OCI-LY1 (cell line): ENCODE data around the gene ADD2.

ENCODE experiments used
- H2AFZ ChIP-seq: fragments of 200-600 bp; sonication (generic), shearing (Covaris generic); 2 replicates; pipeline ENCODE4 v1.6.0; 2014; ENCODE audit warnings: antibody characterized with exemption, mild to moderate bottlenecking, low read length
- H3F3A ChIP-seq: fragments of 200-600 bp; sonication (generic), shearing (Covaris generic); 2 replicates; pipeline ENCODE4 v1.6.0; 2014; ENCODE audit warnings: mild to moderate bottlenecking, antibody characterized with exemption, low read length, moderate library complexity; ENCODE audit not compliant: insufficient read depth
- H3K27ac ChIP-seq: fragments of 200-600 bp; sonication (generic); 2 replicates; pipeline ENCODE4 v1.5.1; 2014; ENCODE audit warnings: low read length, mixed run types, mild to moderate bottlenecking, low read depth; ENCODE audit not compliant: poor library complexity, severe bottlenecking
- H3K27me3 ChIP-seq: fragments of 200-600 bp; sonication (generic); 2 replicates; pipeline ENCODE4 v1.6.0; 2014; ENCODE audit warnings: antibody characterized with exemption, mild to moderate bottlenecking, low read length, moderate library complexity; ENCODE audit not compliant: insufficient read depth
- H3K36me3 ChIP-seq: fragments of 200-600 bp; sonication (generic); 2 replicates; pipeline ENCODE4 v1.6.1; 2014; ENCODE audit warnings: mild to moderate bottlenecking, antibody characterized with exemption, low read length, moderate library complexity, mixed read lengths; ENCODE audit not compliant: insufficient read depth
- H3K4me1 ChIP-seq: fragments of 200-600 bp; sonication (generic); 2 replicates; pipeline ENCODE4 v1.5.1; 2014; ENCODE audit warnings: mild to moderate bottlenecking, low read length, moderate library complexity; ENCODE audit not compliant: insufficient read depth, severe bottlenecking
- H3K4me2 ChIP-seq: fragments of 200-600 bp; sonication (generic), shearing (Covaris generic); 2 replicates; pipeline ENCODE4 v1.6.1; 2014; ENCODE audit warnings: low read length
- H3K4me3 ChIP-seq: fragments of 200-600 bp; sonication (generic); 2 replicates; pipeline ENCODE4 v1.5.1; 2014; ENCODE audit warnings: low read length, low read depth, mild to moderate bottlenecking, mixed read lengths; ENCODE audit not compliant: poor library complexity, severe bottlenecking
- H3K79me2 ChIP-seq: fragments of 200-600 bp; shearing (Covaris generic); 2 replicates; pipeline ENCODE4 v1.6.1; 2016; ENCODE audit warnings: mixed run types, low read length, mixed read lengths; ENCODE audit not compliant: insufficient read depth
- H3K9ac ChIP-seq: fragments of 200-600 bp; sonication (generic), shearing (Covaris generic); 2 replicates; pipeline ENCODE4 v1.6.1; 2014; ENCODE audit warnings: mild to moderate bottlenecking, low read length, mixed read lengths
- H3K9me2 ChIP-seq: fragments of 200-600 bp; sonication (generic), shearing (Covaris generic); 2 replicates; pipeline ENCODE4 v1.6.1; 2014; ENCODE audit warnings: low read depth, mild to moderate bottlenecking, low read length, mixed read lengths
- H3K9me3 ChIP-seq: fragments of 200-600 bp; shearing (Covaris generic); 2 replicates; pipeline ENCODE4 v1.6.1; 2014; ENCODE audit warnings: low read length, mixed read lengths
- H4K20me1 ChIP-seq: fragments of 200-600 bp; sonication (generic), shearing (Covaris generic); 2 replicates; pipeline ENCODE4 v1.6.0; 2016; ENCODE audit warnings: mild to moderate bottlenecking, low read length; ENCODE audit not compliant: insufficient read depth
- EZH2 ChIP-seq: fragments of 200-600 bp; sonication (generic), shearing (Covaris generic); IDR thresholded peaks from 2 replicates; pipeline ENCODE4 v1.8.0; 2017; ENCODE audit warnings: borderline replicate concordance, mixed run types, mild to moderate bottlenecking, antibody characterized with exemption, low read length, moderate library complexity, mixed read lengths
- TF ChIP-seq, protein P1 (sequence below): fragments of 200-600 bp; sonication (generic), shearing (Covaris generic); IDR thresholded peaks from 2 replicates; pipeline ENCODE4 v1.5.1; 2017; ENCODE audit warnings: mild to moderate bottlenecking, antibody characterized with exemption, low read length, moderate library complexity, mixed read lengths

The ADD2 gene

GRCh38 chr2:70779911-70780545 is 12.0 kb upstream of the ADD2 start:
- Histone ChIP-seq H3K4me1 (no peaks in the 10 kb centered on the region), H3K9me3 (no peaks in the 10 kb centered on the region), H3K36me3 (no peaks in the 10 kb centered on the region), H3K4me3 (no peak overlapping the region), H3F3A (no peaks in the 10 kb centered on the region), H2AFZ (no peak overlapping the region), H3K9me2 (no peaks in the 10 kb centered on the region), H3K79me2 (no peaks in the 10 kb centered on the region), H4K20me1 (no peaks in the 10 kb centered on the region), H3K27ac (no peak overlapping the region), H3K9ac (no peak overlapping the region), H3K4me2 (no peak overlapping the region), H3K27me3 (no peaks in the 10 kb centered on the region)
- TF ChIP-seq, protein P1, sequence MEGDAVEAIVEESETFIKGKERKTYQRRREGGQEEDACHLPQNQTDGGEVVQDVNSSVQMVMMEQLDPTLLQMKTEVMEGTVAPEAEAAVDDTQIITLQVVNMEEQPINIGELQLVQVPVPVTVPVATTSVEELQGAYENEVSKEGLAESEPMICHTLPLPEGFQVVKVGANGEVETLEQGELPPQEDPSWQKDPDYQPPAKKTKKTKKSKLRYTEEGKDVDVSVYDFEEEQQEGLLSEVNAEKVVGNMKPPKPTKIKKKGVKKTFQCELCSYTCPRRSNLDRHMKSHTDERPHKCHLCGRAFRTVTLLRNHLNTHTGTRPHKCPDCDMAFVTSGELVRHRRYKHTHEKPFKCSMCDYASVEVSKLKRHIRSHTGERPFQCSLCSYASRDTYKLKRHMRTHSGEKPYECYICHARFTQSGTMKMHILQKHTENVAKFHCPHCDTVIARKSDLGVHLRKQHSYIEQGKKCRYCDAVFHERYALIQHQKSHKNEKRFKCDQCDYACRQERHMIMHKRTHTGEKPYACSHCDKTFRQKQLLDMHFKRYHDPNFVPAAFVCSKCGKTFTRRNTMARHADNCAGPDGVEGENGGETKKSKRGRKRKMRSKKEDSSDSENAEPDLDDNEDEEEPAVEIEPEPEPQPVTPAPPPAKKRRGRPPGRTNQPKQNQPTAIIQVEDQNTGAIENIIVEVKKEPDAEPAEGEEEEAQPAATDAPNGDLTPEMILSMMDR = no peak
- TF ChIP-seq EZH2 = no peak

GRCh38 chr2:70779491-70779890 is 11.5 kb upstream of the ADD2 start:
- H3K9me3 ChIP-seq = no peaks in the 10 kb centered on the region

GRCh38 chr2:70778676-70779075 is 10.7 kb upstream of the ADD2 start:
- H3K27me3 ChIP-seq = no peaks in the 10 kb centered on the region

More at GRCh38 chr2:70779491-70779890, 11.5 kb upstream of the ADD2 start:
- Histone ChIP-seq H3K4me2 (no peak overlapping the region), H4K20me1 (no peaks in the 10 kb centered on the region), H3F3A (no peaks in the 10 kb centered on the region), H3K9ac (no peak overlapping the region), H3K27ac (no peak overlapping the region), H3K4me3 (no peak overlapping the region), H3K36me3 (no peaks in the 10 kb centered on the region), H3K9me2 (no peaks in the 10 kb centered on the region), H3K79me2 (no peaks in the 10 kb centered on the region), H3K4me1 (no peaks in the 10 kb centered on the region), H3K27me3 (no peaks in the 10 kb centered on the region), H2AFZ (no peak overlapping the region)
- no peak for TF ChIP-seq EZH2
- TF ChIP-seq, protein P1 = no peak

More at GRCh38 chr2:70778676-70779075, 10.7 kb upstream of the ADD2 start:
- H3K9me3 ChIP-seq = no peaks in the 10 kb centered on the region
- no peaks in the 10 kb centered on the region for H3F3A ChIP-seq
- H3K4me3 ChIP-seq = no peak overlapping the region
- TF ChIP-seq EZH2 = no peak
- TF ChIP-seq, protein P1 = no peak
- H3K4me2 ChIP-seq = no peak overlapping the region
- H3K9ac ChIP-seq = no peak overlapping the region
- no peak overlapping the region for H2AFZ ChIP-seq
- no peaks in the 10 kb centered on the region for H3K9me2 ChIP-seq
- H4K20me1 ChIP-seq = no peaks in the 10 kb centered on the region
- no peaks in the 10 kb centered on the region for H3K36me3 ChIP-seq
- H3K27ac ChIP-seq = no peak overlapping the region
- no peaks in the 10 kb centered on the region for H3K4me1 ChIP-seq
- no peaks in the 10 kb centered on the region for H3K79me2 ChIP-seq
